Endometrial microvascular endothelial cells (primary cell): Measurements from ENCODE around the gene KCNJ6. TPM values are rescaled to one million over a fixed set of nuclear protein-coding genes. Genes with fewer than 3 reads are reported as not detected.

Experiments
- in situ Hi-C: cut with HindIII; loops from 2 replicates; pipeline ENCODE4 v1.10.0; 2017; ENCODE audit warnings: low sequenced_read_pairs, low pct_unique_long_range_greater_than_20kb; ENCODE audit errors: inconsistent ontology term
- total RNA-seq: library from RNA; depleted of rRNA; stranded (reverse); fragments of >200 nt; gene quantifications from one replicate; pipeline ENCODE4 v1.2.3, GENCODE V29; 2015; ENCODE audit errors: inconsistent ontology term

The KCNJ6 gene
- total RNA-seq, 1 donor from 2014 or later = not detected

DNA sequence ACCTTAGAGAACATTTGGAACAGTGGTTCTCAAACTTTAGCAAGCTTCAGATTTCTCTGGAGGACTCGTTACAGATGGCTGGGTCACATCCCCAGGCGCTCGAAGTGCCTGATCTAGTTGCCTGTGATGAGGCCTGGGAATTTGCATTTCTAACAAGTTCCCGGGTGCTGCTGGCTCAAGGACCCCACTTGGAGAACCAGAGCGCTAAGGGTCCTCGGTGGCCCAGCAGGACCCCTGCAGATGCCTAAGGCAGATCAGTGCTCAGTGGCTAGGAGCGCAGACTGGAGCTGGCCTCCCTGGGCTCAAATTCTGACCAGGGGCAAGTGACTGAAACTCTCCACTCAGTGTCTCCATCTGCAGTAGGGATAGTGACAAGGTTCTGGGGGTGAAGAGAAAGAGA is 341.5 kb downstream of the KCNJ6 start:
- in situ Hi-C loops = no loop called here

DNA sequence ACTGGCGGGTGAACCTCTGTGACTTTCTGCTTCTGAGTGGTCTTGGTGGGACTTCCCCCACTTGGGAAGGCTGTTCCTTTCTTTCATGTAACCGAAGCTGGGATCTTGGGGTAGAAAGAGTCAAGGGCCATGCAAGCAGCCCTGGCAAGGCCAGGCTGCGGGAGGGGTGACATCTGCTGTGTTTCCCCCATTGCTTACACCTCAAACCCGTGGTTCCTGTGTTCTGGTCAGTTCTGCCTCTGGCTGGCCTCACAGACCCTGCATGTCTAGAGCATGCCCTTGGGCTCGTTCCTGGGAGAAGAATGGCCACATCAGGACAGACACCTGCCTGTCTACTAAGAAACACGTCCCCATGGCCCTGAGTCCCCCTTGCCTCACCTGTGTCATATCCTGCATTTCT is 341.9 kb downstream of the KCNJ6 start:
- in situ Hi-C loops = no loop called here

DNA sequence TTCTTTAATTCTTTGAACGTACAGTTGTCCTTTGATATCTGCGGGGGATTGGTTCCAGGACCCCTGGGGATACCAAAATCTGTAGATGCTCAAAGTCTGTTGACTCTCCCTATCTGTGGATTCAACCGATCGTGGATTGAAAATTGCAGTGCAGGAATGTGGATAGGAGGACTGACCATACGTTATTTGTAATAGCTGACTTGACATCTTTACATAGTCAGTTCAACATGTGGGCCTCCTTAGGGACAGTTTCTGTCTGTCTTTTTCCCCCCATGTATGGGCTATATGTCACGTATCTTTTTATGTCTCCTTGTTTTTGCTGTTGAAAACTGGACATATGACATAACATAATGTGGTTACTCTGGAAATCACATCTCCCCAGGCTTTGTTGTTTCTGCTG is 344.8 kb downstream of the KCNJ6 start:
- in situ Hi-C loops = no loop called here

DNA sequence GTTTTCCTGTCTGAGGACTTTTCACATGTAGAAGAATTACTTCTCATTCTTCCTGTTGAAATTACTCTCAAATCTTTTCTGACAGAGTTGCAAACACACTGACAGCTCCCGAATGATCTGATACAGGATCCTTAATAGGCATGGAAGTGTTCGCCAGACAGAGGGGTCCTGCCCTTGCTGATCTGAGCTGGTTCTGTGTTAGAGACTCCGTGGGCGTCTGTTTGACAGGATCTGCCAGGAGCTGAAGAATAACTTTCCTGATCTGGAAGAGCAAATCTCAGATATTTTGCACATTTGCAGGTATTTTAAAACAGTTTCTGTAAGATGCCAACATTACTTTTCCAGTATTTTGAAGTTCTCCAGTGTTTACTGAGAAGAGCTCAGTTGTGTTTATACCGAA is 347.3 kb downstream of the KCNJ6 start:
- in situ Hi-C loops = no loop called here

DNA sequence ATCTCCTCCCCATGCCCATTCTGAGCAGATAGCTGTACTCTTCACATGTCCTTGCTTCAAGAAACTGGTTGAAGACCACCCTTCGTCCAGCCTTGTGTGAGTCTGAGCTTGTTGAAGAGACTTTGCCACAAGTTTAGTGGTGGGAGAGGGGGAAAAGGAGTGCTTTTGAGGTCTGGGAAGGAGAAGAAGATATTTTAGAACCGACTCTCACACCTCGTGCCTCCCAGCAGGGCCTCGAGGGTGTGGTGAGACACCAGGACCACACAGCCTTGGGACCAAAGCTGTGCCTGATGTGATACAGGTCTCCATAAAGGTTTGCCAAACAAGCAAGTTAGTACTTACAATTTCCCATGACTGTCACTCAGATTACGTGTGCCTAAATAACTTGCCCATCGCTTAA is 347.8 kb downstream of the KCNJ6 start:
- in situ Hi-C loops = no loop called here

DNA sequence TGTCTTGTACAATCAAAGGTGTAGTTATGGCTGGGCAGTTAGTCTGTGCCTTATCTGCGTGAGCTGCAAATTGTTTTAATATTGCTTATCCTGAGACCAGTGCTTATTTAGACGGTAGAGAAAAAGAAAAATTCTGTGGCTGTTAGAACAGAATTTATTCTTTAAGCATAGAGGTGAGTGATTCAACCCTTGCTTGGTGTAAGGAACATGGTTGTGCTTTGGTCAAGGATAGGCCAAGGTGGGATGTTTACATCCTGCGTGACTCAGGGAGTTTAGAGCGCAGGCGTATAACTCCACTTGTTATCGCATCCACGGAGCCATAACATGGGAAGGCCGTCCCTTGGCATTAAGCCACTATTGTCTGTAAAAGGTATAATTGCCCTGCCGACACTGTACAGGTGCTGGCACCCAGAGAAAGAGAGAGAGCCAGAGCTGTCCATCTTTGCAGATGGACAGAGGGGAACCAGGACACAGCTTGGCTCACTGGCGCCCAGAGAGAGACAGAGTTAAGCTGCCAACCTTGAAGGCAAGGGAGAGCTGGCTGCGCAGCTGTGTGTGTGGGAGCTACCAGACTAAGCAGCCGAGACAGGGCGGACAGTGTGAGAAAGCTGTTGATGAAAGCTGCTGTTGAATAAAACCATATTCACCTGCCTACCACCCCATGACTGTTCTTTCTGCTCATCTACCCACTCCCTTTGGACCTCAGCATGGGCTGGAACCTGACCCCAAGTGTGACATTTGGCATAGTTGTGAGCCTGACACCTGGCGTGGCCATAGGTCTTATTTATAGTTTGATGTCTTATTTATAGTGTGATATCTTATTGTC is 349.3 kb downstream of the KCNJ6 start:
- in situ Hi-C loops = no loop called here

DNA sequence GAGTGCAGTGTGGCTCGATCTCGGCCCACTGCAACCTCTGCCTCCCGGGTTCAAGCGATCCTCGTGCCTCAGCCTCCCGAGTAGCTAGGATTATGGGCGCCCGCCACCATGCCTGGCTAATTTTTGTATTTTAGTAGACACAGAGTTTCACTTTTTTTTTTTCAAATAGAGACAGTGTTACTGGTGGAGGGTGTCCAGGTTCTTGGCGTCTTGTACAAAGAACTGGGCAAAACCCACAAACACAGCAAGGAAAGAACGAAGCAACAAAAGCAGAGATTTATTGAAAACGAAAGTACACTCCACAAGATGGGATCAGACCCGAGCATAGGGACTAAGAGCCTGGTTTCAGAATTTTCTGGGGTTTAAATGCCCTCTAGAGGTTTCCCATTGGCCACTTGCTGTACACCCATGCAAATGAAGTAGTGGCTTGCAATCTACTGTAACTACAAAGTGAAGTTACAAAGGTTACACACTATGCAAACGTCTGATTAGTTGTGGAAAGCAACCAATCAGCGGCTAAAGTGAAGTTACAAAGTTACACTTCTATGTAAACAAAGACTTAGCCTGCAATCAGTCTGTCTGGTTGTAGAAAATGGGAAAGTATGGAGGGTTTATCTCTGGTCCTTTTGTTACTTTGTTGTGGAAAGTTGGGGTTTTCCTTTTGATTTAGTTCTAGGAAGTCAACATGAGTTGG is 350.6 kb downstream of the KCNJ6 start:
- in situ Hi-C loops = no loop called here

DNA sequence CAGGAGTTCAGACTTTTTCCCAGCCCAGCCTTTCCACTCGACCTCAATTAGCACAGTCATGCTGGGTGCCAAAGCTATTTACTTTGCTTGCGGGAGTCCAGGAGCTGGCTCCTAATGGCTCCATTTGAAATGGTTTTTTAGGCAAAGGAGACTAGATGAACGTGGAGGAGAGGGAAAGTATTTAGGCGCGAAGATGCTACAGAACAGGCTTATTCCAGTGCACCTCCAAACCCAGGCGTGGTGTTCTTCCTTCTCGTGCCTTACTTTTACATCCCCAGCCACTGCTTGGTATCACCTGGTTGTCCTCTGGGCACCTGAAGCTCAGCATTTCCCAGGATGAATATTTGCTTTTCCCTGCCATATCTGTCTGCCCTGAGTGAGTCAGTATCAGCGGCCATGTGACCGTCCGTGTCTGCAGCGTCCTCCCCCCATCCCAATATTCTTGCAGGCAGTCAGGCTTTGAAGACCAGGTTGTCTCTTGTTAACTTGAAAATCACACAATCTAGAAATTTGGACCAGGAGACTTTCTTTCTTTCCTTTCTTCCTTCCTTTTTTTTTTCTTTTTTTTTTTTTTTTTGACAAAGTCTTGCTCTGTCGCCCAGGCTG is 351.2 kb downstream of the KCNJ6 start:
- in situ Hi-C loops = no loop called here

DNA sequence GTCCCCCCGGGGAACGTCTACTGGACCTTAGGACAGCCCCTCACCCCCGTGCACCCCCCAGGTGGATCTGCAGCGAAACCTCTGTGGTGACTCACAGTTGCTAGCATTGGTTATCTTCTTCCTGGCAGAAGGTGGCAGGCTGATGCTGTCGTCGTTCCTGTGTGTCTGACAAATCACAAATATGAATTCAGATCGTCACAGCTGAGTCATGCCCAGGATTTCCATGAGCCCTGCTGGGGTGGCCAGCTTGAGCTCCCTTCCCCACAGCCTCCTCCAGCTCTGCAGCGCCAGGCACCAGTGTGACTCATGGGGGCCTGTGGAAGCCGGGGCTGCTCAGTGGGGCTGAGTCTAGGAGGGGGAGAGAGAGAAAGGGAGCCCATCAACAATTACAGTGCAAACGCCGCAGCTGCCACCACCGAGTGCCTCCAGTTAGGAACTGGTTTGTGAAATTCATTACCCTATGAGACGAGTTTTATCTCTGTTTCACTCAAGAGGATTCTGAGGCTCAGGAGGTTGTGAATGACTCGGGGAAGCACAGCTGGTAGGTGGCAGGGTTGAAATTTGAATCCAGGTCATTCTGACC is 351.8 kb downstream of the KCNJ6 start:
- in situ Hi-C loops = no loop called here

DNA sequence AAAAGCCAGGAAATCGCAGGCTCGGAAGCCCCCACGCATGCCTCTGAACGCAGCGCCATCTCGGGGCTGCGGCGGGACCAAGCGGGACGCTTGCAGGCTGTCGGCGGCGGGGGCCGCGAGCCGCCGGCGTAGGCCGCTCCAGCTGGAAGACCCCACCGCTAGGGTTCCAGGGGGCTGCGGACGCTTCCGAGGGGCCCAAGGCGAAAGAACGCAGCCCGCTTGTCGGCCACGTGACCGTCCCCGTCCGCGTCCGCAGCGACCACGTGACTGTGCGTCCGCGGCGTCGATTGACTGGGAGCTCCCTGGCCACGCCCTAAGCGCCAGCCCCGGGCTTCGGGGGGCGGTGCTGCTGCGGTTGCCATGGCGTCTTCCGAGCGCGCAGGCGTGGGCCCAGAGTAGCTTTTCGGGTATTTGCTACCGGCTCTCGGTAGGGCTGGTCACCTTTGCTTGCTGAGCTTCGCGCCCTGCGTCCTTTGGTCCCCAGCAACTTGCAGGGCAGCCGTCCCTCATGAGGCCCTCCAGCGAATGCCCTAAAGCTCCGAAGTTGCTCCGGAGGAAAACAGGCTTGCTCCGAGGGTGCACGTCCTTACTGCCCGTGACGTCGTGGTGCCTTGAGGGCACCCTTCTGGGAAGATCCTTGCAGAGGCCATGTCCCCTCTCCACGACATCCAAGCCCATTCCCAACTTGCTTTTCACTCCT is 352.5 kb downstream of the KCNJ6 start:
- in situ Hi-C loops = no loop called here

DNA sequence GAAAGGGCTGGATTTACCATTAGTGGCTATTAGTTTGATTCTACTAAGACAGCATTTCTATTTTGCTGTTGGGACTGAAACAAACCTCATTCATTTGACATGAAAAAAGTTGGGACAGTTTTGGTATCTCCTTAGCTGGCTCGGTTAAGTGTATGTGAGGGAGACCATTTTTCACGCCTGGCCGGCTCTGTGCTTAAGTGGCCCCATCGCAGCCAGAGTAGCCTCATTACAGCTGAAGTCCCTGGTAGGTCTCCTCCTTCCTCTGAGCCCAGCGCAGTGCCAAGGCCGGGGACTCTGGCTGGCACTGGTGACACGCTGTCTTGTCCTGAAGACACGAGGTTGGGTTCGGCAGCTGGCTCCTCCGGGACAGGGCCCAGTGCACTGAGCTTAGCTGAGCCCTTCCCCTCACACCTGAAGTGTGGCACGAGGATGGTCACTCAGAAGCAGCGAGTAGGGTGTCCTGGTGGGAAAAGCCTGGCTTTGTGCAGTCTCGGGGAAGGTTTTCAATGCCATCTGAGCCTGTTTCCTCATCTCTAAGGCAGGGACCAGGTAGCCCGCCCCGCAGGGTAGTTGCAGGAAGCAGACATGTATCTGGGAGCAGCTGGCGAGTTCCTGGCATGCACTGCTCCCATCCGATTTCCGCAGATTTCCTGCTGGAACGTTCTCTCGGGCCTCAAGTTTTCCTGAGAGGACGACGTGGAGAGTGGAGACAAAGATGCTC is 353.2 kb downstream of the KCNJ6 start:
- in situ Hi-C loops = no loop called here

DNA sequence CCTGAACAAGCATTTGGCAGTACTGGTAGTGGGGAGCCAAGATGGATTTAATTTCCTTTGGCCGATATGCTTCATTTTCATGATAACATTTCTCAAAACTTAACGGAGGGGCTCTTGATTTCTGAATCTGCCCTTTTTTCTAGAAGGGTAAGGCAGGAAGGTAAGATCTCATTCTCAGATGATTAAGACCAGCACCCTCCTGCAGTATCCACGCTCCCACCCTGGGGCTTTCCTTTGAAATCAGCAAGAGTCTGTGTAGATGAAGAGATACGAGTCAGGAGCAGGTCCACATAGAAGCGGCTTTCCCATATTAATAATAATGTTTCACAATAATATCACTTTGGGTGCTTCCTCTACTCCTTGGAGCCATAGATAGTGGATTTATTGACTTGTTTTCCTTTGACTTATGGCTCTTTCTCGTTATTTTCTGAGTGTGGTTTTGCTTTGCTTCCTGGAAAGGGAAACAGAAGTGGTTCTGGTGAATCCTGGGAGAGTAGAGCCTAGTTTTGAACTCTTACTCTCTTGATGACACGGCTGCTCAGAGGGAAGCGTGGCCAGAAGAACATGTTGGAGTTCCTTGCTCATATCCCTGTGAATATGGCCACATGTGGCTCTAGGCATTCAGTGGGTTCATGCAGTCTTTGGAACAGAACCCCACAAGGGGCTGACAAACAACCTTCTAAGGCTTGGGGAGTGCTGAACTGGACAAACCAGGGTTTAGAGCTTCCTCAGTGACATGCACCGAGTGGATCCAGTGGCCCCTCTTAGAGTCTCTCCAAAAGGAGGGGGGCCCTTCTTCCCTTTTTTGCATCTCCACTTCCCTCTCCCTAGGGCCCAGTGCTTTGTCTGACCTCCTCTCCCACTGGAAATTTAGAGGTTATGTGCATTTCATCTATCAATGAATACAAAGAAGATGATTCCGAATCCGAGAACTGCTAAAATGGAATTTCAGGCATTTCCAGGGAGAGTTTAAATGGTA is 354.0 kb downstream of the KCNJ6 start:
- in situ Hi-C loops = no loop called here

DNA sequence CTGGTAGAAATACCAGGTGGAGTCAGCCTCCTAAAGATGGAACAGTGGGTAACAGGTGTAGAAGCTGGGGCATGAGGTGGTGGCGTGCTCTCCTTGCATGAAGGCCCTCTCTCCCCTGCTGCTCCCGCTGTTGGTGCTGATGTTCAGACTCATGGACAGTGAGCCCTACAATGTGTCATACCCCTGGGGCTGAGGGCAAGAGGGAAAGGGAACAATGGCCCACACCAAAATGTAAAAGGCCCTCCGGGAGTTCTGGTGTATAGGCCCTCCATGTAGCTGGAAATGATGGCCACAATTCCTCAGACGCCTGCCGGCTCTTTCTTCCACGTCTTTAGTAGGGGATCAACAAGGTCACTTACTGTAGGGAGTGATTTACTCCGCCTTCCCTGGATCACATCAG is 354.8 kb downstream of the KCNJ6 start:
- in situ Hi-C loops = no loop called here

DNA sequence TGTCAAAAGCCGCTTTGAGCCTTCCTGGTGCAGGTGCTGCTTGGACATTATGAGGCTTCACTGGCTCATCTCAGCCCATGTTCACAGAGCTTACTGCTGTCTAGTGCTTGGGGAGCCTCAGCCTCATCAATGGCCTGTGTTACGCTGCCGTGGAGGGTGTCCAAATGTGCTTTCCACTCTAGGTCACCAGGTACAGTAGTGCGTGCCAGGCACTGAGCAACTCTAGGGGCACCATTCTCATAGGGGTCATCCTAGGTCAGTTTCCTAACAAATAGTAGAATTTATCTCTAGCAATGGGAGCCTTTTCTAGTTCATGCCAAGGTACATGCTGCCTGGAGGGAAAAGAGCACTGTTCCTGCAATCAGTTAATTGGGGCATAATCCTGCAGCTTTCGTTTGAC is 355.9 kb downstream of the KCNJ6 start:
- in situ Hi-C loops = no loop called here

DNA sequence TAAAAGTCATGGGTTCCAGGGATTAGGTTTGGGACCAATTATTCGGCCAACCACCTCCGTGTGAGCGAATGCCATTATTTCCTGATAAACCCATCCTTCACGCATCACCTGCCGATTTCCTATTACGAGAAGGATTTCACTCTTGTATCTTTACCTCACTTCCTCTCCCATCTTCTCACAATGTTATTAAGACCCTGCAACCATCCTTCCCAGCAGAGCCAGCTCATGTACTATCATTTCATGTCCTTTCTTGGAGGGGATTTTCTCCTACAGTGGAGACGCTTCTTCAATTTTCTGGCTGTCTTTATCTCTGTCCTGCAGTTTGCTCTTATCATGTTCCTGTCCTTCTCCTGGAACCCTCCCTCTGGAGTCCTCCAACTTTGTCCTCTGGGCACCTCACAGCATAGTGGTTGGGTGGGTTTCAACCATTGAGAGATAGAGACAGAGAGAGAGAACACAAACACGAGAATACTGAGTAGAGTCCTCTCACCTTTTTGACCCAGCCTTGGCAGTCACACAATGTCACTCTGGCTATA is 357.5 kb downstream of the KCNJ6 start:
- in situ Hi-C loops = no loop called here
